Activated CD8-positive, alpha-beta T cell treated with anti-CD3 and anti-CD28 coated beads for 36 hours (primary cell): ENCODE data around the gene FLT4. TPM values are rescaled to one million over a fixed set of nuclear protein-coding genes. Genes with fewer than 3 reads are reported as not detected.

Source experiments
- ATAC-seq: fragments of 200-7000 bp; cut with Tn5 transposase; one replicate; pipeline ENCODE4 v1.10.0; 2021; ENCODE audit warnings: mild to moderate bottlenecking, moderate library complexity
- CTCF ChIA-PET: fragments of 350-600 bp; sonication (Branson Sonifier 250); formaldehyde crosslinking; loops from one replicate; lab custom pipeline; 2021; ENCODE audit warnings: antibody characterized with exemption; lab: Charles Lee
- POLR2A ChIA-PET: fragments of 350-600 bp; sonication (Branson Sonifier 250); formaldehyde crosslinking; loops from one replicate; lab custom pipeline; 2021; ENCODE audit warnings: antibody characterized with exemption; lab: Charles Lee
- DNase-seq: peaks from one replicate; pipeline ENCODE4 v3.0.0-alpha.2; 2020
- H3K27ac Mint-ChIP-seq: one replicate; pipeline ENCODE4 v1.8.0; 2021; ENCODE audit warnings: mild to moderate bottlenecking, mixed read lengths
- H3K27me3 Mint-ChIP-seq: one replicate; pipeline ENCODE4 v1.8.0; 2021; ENCODE audit warnings: mixed read lengths
- H3K36me3 Mint-ChIP-seq: one replicate; pipeline ENCODE4 v1.8.0; 2021; ENCODE audit warnings: low read depth, mixed read lengths
- H3K4me1 Mint-ChIP-seq: one replicate; pipeline ENCODE4 v1.8.0; 2021; ENCODE audit warnings: low read depth, mixed read lengths
- H3K4me3 Mint-ChIP-seq: one replicate; pipeline ENCODE4 v1.8.0; 2021; ENCODE audit warnings: mild to moderate bottlenecking, moderate library complexity, mixed read lengths
- H3K9me3 Mint-ChIP-seq: one replicate; pipeline ENCODE4 v1.8.0; 2021; ENCODE audit warnings: mixed read lengths
- intact Hi-C: fragments of 100-400 bp; cut with micrococcal nuclease; formaldehyde crosslinking; loops from one replicate; pipeline ENCODE4 v1.10.0; 2022
- total RNA-seq, 2 experiments: library from RNA; stranded (reverse); gene quantifications; one replicate each; pipeline ENCODE4 v1.2.3, GENCODE V29; 2021
- TF ChIP-seq, protein P1 (sequence below): fragments of 200-600 bp; IDR thresholded peaks from one replicate; pipeline ENCODE4 v1.8.0; 2022; ENCODE audit warnings: antibody characterized with exemption, mild to moderate bottlenecking

FLT4 gene
- total RNA-seq, 2 experiments from 2014 or later = 3.3 to 4.4 TPM

DNA sequence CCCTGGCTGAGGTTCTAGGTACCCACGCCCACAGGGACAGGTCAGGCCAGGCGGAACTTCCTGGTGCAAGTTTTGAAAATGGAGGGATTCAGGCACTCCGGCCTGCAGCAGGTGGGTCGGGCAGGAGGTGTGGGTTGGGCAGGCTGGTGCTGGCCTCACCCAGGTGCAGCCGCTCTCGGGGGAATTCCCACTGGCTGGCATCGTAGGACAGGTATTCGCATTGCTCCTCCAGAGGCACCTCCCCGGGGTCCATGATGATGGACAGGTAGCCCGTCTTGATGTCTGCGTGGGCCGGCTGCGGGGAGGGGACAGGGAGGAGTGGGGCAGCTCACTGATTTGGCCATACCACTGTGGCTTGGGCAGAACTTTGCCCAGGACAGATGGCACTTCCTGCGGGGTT lies 29.4 kb downstream of the FLT4 start:
- Mint-ChIP-seq H3K4me1 (peaks cover 8% of the 10 kb centered on the region), H3K27me3 (no peaks in the 10 kb centered on the region), H3K9me3 (no peaks in the 10 kb centered on the region), H3K4me3 (no peak overlapping the region), H3K27ac (no peak overlapping the region), H3K36me3 (no peaks in the 10 kb centered on the region)
- TF ChIP-seq, protein P1, sequence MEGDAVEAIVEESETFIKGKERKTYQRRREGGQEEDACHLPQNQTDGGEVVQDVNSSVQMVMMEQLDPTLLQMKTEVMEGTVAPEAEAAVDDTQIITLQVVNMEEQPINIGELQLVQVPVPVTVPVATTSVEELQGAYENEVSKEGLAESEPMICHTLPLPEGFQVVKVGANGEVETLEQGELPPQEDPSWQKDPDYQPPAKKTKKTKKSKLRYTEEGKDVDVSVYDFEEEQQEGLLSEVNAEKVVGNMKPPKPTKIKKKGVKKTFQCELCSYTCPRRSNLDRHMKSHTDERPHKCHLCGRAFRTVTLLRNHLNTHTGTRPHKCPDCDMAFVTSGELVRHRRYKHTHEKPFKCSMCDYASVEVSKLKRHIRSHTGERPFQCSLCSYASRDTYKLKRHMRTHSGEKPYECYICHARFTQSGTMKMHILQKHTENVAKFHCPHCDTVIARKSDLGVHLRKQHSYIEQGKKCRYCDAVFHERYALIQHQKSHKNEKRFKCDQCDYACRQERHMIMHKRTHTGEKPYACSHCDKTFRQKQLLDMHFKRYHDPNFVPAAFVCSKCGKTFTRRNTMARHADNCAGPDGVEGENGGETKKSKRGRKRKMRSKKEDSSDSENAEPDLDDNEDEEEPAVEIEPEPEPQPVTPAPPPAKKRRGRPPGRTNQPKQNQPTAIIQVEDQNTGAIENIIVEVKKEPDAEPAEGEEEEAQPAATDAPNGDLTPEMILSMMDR = no peak
- intact Hi-C loops = no loop called here
- CTCF ChIA-PET = interaction anchor here (0.9 to 1.4 kb wide), 5 partner anchors 13 to 70 kb away, joined by 3 to 7 read pairs (median 4); no protein-coding TSS in a partner anchor
- no peak for DNase-seq
- ATAC-seq = no peak
- POLR2A ChIA-PET = no interaction called here

DNA sequence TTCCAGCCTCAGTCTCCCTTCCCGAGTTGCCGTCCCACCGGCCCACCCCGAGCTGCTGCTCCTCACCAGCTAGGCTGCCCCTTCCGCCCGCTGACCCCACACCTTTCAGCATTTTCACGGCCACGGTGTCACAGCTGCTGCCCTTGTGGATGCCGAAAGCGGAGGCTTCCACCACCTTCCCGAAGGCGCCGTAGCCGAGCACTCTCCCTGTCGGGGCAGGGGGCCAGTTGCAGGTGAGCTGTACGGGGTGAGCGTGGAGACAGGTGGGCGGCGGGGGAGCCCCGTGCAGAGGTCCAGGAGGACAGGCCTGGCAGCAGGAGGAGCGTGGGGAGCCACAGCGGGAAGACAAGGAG lies 29.9 kb downstream of the FLT4 start:
- intact Hi-C loops = no loop called here
- CTCF ChIA-PET = interaction anchor here (0.7 to 1.6 kb wide), 12 partner anchors 13 to 243 kb away, joined by 3 to 7 read pairs (median 3); partner anchors contain the start of gene FLT4
- no peak for DNase-seq

DNA sequence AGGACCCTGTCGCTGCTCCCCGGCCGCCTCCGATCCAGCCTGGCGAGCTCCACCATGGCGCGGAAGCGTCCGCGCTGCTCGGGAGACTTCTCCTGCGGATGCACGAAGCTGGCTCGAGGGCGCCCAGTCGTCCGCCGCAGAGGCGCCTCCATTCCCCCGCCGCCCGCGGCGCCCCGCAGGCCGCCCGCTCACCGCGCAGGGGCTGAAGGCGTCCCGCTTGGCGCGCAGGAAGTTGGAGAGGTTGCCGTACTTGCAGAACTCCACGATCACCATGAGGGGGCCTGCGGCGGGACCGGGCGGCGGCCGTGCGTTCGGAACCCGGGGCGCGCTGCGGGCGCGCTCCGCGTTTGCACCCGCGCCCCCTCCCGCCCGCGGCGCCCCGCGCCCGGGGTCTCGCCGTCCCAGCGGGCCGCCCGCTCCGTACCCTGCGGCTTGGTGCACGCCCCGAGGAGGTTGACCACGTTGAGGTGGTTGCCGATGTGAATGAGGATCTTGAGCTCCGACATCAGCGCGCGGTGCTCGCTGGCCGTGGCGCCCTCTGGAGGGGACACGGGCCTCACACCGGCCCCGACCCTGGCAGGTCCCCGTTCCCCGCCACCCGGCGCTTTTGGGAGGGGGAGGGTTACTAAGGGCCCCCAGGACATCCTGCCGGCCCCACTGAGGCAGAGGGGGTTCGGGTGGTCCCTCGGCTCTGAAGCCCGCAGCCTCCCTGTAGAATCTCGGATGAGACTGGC lies 30.4 kb downstream of the FLT4 start:
- peak overlapping the region; percentile 59 for H3K4me3 Mint-ChIP-seq
- H3K27me3 Mint-ChIP-seq = no peaks in the 10 kb centered on the region
- no peak overlapping the region for H3K27ac Mint-ChIP-seq
- no peaks in the 10 kb centered on the region for H3K9me3 Mint-ChIP-seq
- intact Hi-C loops = no loop called here
- H3K4me1 Mint-ChIP-seq = peaks cover 5% of the 10 kb centered on the region
- peak; percentile 55 for DNase-seq
- peak; percentile 73 for ATAC-seq
- TF ChIP-seq, protein P1 = peak; percentile 50
- POLR2A ChIA-PET = no interaction called here
- H3K36me3 Mint-ChIP-seq = no peaks in the 10 kb centered on the region
- CTCF ChIA-PET = interaction anchor here (0.7 to 1.6 kb wide), 13 partner anchors 12 to 244 kb away, joined by 3 to 7 read pairs (median 3); partner anchors contain the start of gene FLT4

More for the DNA sequence above, 29.9 kb downstream of the FLT4 start:
- Mint-ChIP-seq H3K27ac (no peak overlapping the region), H3K4me1 (peaks cover 6% of the 10 kb centered on the region), H3K36me3 (no peaks in the 10 kb centered on the region), H3K9me3 (no peaks in the 10 kb centered on the region), H3K4me3 (peak overlapping the region; percentile 52), H3K27me3 (no peaks in the 10 kb centered on the region)
- no peak for ATAC-seq
- POLR2A ChIA-PET = no interaction called here
- TF ChIP-seq, protein P1 = peak; percentile 49

DNA sequence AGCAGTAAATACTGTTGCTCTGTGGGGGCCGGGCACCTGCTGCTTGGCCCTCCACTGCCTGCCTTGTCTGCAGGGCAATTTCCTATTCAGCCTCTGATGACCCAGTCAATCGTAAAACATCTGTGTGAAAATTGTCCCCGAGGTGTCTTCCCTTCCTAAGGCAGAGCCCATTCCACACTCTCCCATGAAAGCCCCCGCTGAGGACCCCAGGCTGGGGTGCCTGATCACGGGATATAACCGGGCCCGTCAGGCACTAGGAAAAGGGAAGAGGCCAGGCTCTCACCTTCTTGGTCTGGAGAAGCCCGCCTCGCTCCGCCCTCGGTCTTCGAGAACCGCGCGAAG lies 30.9 kb downstream of the FLT4 start:
- intact Hi-C loops = no loop called here
- Mint-ChIP-seq H3K4me3 (peak overlapping the region; percentile 59), H3K27me3 (no peaks in the 10 kb centered on the region), H3K36me3 (no peaks in the 10 kb centered on the region), H3K27ac (no peak overlapping the region), H3K9me3 (no peaks in the 10 kb centered on the region), H3K4me1 (no peaks in the 10 kb centered on the region)
- DNase-seq (no peak), ATAC-seq (no peak)
- TF ChIP-seq, protein P1 = no peak
- ChIA-PET POLR2A (no interaction called here), CTCF (interaction anchor here (0.7 to 1.6 kb wide), 9 partner anchors 18 to 192 kb away, joined by 3 to 7 read pairs (median 3); no protein-coding TSS in a partner anchor)

DNA sequence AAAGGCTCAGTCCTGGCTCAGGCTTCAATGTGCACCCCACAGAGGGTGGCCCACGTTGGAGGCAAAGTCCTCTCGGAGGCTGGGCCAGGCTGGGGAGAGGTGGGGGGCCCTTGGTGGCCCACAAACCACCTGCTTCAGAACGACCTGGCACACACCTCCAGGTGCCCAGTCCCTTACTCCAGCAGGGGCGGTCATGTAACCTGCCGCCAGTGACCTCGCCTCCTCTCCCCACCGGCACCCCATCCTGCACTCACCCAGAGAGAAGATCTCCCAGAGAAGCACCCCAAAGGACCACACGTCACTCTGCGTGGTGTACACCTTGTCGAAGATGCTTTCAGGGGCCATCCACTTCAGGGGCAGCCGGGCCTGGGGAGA lies 35.6 kb downstream of the FLT4 start:
- DNase-seq = no peak
- Mint-ChIP-seq H3K4me3 (no peak overlapping the region), H3K27me3 (no peaks in the 10 kb centered on the region), H3K36me3 (no peaks in the 10 kb centered on the region), H3K9me3 (no peaks in the 10 kb centered on the region), H3K27ac (no peak overlapping the region), H3K4me1 (no peaks in the 10 kb centered on the region)
- intact Hi-C loops = no loop called here
- POLR2A ChIA-PET = no interaction called here
- CTCF ChIA-PET = no interaction called here
- no peak for ATAC-seq
- TF ChIP-seq, protein P1 = no peak
